Smooth muscle cell of bladder (primary cell): ENCODE measurements around the gene FREY1. TPM values are rescaled to one million over a fixed set of nuclear protein-coding genes. Genes with fewer than 3 reads are reported as not detected.

Experiments used
- total RNA-seq: library from RNA; depleted of rRNA; stranded (reverse); fragments of >200 nt; gene quantifications from 2 replicates; pipeline ENCODE4 v1.2.3, GENCODE V29; 2014

Gene FREY1, protein sequence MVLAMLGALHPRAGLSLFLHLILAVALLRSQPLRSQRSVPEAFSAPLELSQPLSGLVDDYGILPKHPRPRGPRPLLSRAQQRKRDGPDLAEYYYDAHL
- 1.00 and 1.4 TPM in 2 replicates for total RNA-seq

DNA sequence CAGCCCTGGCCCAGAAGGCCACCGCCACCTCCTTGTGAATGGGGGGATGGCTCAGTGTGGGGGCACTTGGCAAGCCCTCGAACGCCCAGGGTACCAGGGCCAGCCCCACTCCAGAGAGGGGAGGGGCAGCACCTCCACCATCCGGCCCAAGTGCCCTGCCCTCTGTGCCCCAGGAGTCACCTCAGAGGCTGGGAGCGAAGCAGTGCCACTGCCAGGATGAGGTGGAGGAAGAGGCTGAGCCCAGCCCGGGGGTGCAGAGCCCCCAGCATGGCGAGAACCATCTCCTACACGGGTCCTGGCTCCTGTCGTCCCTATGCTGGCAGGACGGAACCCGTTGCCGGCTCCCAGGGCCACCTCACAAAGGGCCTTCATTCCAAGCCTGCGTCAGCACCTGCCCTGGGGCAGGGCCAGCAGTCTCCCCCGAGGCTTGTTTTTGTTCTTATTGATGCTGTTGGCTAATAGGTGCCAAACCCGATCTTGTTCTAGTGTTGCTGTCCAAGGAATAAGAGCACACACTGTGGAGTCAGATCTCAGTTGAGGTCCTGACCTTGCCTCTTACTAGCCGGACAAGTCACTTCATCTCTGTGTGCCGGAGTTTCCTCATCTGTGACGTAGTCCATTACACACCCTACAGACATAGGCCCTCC, at the start of gene FREY1:
Gene FREY1, minus strand, starts transcription at position 307 of the 647 bp plus-strand sequence. Its CDS starts 26 bp downstream, at position 281.

DNA sequence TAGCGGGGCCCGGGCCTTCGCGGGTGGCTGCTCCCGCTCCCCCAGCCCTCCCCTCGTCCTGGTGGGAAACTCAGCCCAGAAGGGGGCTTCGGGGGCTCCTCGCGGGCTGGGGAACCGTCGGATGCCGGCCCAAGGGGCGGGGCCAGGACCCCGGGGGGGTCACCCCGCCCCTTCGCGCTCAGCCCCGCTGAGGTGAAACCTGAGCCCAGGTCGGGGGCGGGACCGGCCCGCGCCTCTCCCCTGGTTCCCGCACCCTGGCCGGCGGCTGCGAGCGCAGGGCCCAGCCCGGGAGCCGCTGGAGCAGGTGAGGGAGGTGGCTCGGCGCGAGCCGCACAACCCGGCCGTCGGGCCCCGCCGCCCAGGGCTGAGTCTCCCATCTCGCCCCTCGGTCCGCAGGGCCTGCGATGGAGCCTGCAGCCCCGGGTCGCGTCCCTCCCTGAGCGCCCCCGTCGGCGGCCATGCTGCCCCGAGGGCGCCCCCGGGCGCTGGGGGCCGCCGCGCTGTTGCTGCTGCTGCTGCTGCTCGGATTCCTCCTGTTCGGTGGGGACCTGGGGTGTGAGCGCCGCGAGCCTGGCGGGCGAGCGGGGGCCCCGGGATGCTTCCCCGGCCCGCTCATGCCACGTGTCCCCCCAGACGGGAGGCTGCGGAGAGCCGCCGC, 15.5 kb upstream of the FREY1 start, which contains the start of gene LARGE2:
Gene LARGE2, plus strand, starts transcription at position 232 of the 658 bp plus-strand sequence. Its CDS starts 227 bp downstream, at position 459.

DNA sequence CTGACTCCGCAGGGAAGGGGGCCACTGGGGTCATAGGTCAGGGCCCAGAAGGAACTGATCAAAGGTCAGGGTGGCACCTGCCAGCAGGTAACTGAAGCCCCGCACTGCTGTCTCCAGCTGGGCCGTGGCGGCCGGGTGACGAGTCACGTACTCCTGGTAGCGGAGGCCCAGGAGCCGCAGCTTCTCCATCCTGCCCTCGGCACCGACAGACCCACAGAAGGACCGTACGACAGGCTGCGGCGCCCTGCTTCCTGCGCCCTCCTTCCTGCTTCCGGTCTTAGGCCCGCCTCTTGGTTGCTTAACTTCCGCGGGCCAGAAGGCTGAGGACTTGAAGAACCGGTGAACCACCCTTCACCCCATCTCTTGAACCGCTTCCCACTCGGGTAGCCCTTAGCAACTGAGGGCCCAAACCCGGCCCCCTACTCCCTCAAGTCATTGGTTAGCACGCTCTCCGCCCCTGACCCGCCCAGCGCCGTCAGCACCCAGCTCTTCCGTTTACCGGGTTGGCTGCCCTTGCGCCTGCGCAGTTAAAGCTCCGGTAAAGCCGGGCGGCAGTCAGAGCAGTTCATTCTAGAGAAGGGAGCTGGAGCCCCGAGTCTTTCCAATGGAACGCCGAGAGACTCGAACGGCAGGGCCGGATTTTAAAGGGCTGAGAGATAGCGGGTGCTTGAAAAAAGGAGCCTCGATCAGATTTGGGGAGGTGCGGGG, 10.7 kb upstream of the FREY1 start, which contains the start of gene PEX16:
Gene PEX16, minus strand, starts transcription at position 255 of the 708 bp plus-strand sequence. Its CDS starts 66 bp downstream, at position 189.

DNA sequence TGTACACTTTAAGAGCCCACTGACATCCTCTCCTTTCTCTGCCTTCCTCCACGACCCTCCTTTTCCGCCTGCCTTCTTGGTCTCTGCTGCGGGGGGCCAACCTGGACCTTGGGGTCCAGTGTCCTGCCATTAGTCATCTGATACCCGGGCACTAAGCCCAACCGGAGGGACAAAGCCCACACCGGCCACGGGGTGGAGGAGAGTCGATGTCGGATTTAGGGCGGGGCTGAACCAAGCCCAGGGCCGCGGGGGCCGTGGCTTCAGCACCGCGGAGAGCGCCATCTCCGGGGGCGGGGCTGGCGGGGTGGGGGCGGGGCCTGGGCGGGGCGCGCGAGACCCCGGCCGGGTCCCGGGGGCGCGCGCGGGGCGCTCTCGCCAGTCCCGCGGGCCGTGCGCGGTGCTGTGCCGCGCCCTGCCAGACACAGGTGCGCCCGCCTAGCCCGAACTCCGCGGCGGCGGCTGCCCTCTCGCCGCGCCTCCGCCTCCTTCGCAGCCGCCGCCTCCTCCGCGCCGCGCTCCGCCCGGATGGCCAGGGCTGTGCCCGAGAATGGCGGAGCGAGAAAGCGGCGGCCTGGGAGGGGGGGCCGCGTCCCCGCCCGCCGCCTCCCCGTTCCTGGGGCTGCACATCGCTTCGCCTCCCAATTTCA, 21.7 kb downstream of the FREY1 start, which contains the start of gene MAPK8IP1:
Gene MAPK8IP1, plus strand, starts transcription at position 378 of the 647 bp plus-strand sequence. Its CDS starts 170 bp downstream, at position 548.

Other genes with a start within 250 kb of the FREY1 start
- gene CHST1, start 241.6 kb downstream of the FREY1 start, total RNA-seq: 0.14 and 0.37 TPM in 2 replicates
- 12.9 TPM in 2 replicates for gene SLC35C1, start 102.1 kb downstream of the FREY1 start, total RNA-seq
- 14.9 and 18.4 TPM in 2 replicates for gene CRY2, start 59.8 kb downstream of the FREY1 start, total RNA-seq
- 7.7 and 8.1 TPM in 2 replicates for gene MAPK8IP1, start 21.6 kb downstream of the FREY1 start, total RNA-seq
- 34.6 and 37.0 TPM in 2 replicates for gene PEX16, start 10.6 kb upstream of the FREY1 start, total RNA-seq
- gene LARGE2, start 15.4 kb upstream of the FREY1 start, total RNA-seq: 0.09 TPM in 1 of 2 replicates, not detected in the other
- gene PHF21A, start 214.2 kb upstream of the FREY1 start, total RNA-seq: 11.7 and 14.1 TPM in 2 replicates